SH-SY5Y (cell line): ENCODE measurements around the gene MAB21L2.

ENCODE experiments used
- GATA2 ChIP-seq: IDR thresholded peaks from 2 replicates; pipeline ENCODE4 v1.6.1; 2011; ENCODE audit warnings: mild to moderate bottlenecking, low read depth, low read length
- GATA3 ChIP-seq: IDR thresholded peaks from 2 replicates; pipeline ENCODE4 v1.6.1; 2011; ENCODE audit warnings: low read depth, mild to moderate bottlenecking, low read length, moderate library complexity

DNA sequence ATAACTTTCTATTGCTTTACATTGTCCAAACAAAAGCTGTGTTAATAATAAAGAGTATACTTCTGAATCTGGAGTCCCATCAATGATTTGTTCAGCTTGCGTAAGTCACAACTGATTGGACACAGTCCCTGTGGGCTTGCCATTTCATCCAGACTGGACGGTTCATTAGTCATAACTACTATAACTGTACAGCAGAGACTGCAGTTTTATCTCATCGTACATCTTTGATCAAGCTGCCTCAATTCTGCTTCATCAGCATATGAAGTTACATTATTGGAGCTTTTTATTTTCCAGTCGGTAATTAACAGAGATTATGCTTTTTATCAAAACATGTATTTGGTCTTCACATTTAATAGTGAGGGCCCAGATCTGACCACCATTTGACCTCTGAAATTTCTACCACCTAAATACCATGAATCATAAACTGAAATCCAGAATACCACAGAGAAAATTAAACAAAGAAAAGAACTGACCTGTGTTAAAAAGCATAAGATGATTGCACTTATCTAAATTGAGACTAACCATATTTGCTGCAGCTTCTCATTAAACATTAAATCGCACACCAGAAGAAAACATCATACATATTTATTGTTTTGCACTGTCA is 12.5 kb upstream of the MAB21L2 start:
- TF ChIP-seq GATA2 (peak; percentile 37; the same call in 1 of the 2 replicates), GATA3 (peak; percentile 40; the same call in 1 of the 2 replicates)
